WTC11 (cell line): ENCODE data around the gene NUB1. TPM values are rescaled to one million over a fixed set of nuclear protein-coding genes. Genes with fewer than 3 reads are reported as not detected.

Experiments used
- ATAC-seq: fragments of 200-7000 bp; cut with Tn5 transposase; 2 replicates; pipeline ENCODE4 v1.10.0; 2021; ENCODE audit warnings: mild to moderate bottlenecking, moderate library complexity
- CTCF ChIA-PET: fragments of 300-600 bp; sonication (Branson Sonifier 250); formaldehyde crosslinking; loops from one replicate; lab custom pipeline; 2021; ENCODE audit warnings: antibody characterized with exemption; lab: Charles Lee
- POLR2A ChIA-PET: fragments of 350-600 bp; sonication (Branson Sonifier 250); formaldehyde crosslinking; loops from one replicate; lab custom pipeline; 2021; ENCODE audit warnings: antibody characterized with exemption; lab: Charles Lee
- DNase-seq: peaks from one replicate; pipeline ENCODE4 v3.0.0; 2021; ENCODE audit warnings: low spot score
- H3K27ac Mint-ChIP-seq: 2 replicates; pipeline ENCODE4 v1.8.0; 2021; ENCODE audit warnings: mixed read lengths
- H3K27me3 Mint-ChIP-seq: 2 replicates; pipeline ENCODE4 v1.8.0; 2021; ENCODE audit warnings: low read depth, mild to moderate bottlenecking, moderate library complexity, mixed read lengths
- H3K36me3 Mint-ChIP-seq: 2 replicates; pipeline ENCODE4 v1.8.0; 2021; ENCODE audit warnings: mixed read lengths
- H3K4me1 Mint-ChIP-seq: 2 replicates; pipeline ENCODE4 v1.8.0; 2022; ENCODE audit warnings: mixed read lengths
- H3K4me3 Mint-ChIP-seq: 2 replicates; pipeline ENCODE4 v1.8.0; 2021; ENCODE audit warnings: mild to moderate bottlenecking, moderate library complexity, mixed read lengths
- H3K9me3 Mint-ChIP-seq: 2 replicates; pipeline ENCODE4 v1.8.0; 2021; ENCODE audit warnings: mixed read lengths
- FOXP1 ChIP-seq: sonication (generic); formaldehyde crosslinking; IDR thresholded peaks from 2 replicates; pipeline ENCODE4 v1.8.0; 2022; ENCODE audit warnings: missing genetic modification reagents, mild to moderate bottlenecking, moderate library complexity, borderline replicate concordance
- GABPB1 ChIP-seq: sonication (generic); formaldehyde crosslinking; IDR thresholded peaks from 2 replicates; pipeline ENCODE4 v1.8.1; 2023; ENCODE audit warnings: mild to moderate bottlenecking, missing genetic modification reagents
- GRHL2 ChIP-seq: fragments of 250-450 bp; sonication (Bioruptor Pico); IDR thresholded peaks from 2 replicates; pipeline ENCODE4 v1.8.0; 2022; ENCODE audit warnings: mild to moderate bottlenecking, moderate library complexity; ENCODE audit not compliant: insufficient replicate concordance, severe bottlenecking
- JAZF1 ChIP-seq: fragments of 250-450 bp; sonication (Bioruptor Pico); IDR thresholded peaks from 2 replicates; pipeline ENCODE4 v1.9.0; 2021; ENCODE audit warnings: moderate library complexity, mild to moderate bottlenecking, inconsistent platforms
- NR2C2 ChIP-seq: sonication (generic); formaldehyde crosslinking; IDR thresholded peaks from 2 replicates; pipeline ENCODE4 v1.8.0; 2022; ENCODE audit warnings: mild to moderate bottlenecking, missing genetic modification reagents
- TCF7 ChIP-seq: sonication (generic); formaldehyde crosslinking; IDR thresholded peaks from 2 replicates; pipeline ENCODE4 v1.8.0; 2022; ENCODE audit warnings: mild to moderate bottlenecking, low read depth, missing genetic modification reagents, moderate library complexity
- total RNA-seq: library from RNA; stranded (reverse); gene quantifications from 3 replicates; pipeline ENCODE4 v1.2.3, GENCODE V29; 2021
- TF ChIP-seq, protein P1 (sequence below): sonication (generic); formaldehyde crosslinking; IDR thresholded peaks from 2 replicates; pipeline ENCODE4 v1.8.0; 2022; ENCODE audit warnings: mild to moderate bottlenecking, missing genetic modification reagents
- TF ChIP-seq, protein P2 (sequence below): sonication (generic); formaldehyde crosslinking; conservative IDR thresholded peaks from 2 replicates; pipeline ENCODE4 v1.8.1; 2023; ENCODE audit warnings: mild to moderate bottlenecking, low read depth, missing genetic modification reagents, moderate library complexity
- TF ChIP-seq, protein P3 (sequence below): sonication (generic); formaldehyde crosslinking; IDR thresholded peaks from 2 replicates; pipeline ENCODE4 v1.8.0; 2022; ENCODE audit warnings: mild to moderate bottlenecking, missing genetic modification reagents
- TF ChIP-seq, protein P4 (sequence below): sonication (generic); formaldehyde crosslinking; IDR thresholded peaks from 2 replicates; pipeline ENCODE4 v1.8.0; 2022; ENCODE audit warnings: mild to moderate bottlenecking, missing genetic modification reagents

Gene NUB1
- total RNA-seq, 1 experiment from 2014 or later, result 38.3 TPM

DNA sequence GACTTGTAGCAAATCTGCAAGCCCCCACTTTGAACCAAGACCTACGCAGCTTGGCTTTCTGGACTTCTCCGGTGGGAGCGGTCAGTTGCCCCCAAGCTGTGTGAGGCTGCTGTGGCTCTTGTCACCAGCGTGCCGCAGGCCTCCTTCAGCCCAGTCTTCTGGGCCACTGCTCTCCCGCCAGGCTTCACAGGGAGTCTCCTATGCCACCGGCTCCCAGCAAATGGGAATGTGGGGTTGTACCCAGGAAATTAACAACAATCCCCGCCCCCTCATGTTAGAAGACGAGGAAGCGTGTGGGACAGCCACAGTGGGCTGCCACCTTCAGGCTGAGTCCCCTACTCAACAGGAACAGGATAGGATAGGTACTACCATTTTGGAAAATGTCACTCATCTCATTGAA is 64.0 kb downstream of the NUB1 start:
- ATAC-seq, result no peak
- no peak for DNase-seq
- no peak overlapping the region for H3K27ac Mint-ChIP-seq
- H3K9me3 Mint-ChIP-seq, result no peaks in the 10 kb centered on the region
- TF ChIP-seq NR2C2 (CRISPR knock-in tag), result no peak
- POLR2A ChIA-PET, result interaction anchor here (0.7 kb wide), 1 partner anchor 9 kb away, joined by 3 read pairs; no protein-coding TSS in a partner anchor
- H3K36me3 Mint-ChIP-seq, result no peaks in the 10 kb centered on the region
- CTCF ChIA-PET, result interaction anchor here (1.0 kb wide), 1 partner anchor 43 kb away, joined by 4 read pairs; no protein-coding TSS in a partner anchor
- peaks cover 28% of the 10 kb centered on the region for H3K4me1 Mint-ChIP-seq
- H3K27me3 Mint-ChIP-seq, result peaks cover 5% of the 10 kb centered on the region
- H3K4me3 Mint-ChIP-seq, result no peak overlapping the region

DNA sequence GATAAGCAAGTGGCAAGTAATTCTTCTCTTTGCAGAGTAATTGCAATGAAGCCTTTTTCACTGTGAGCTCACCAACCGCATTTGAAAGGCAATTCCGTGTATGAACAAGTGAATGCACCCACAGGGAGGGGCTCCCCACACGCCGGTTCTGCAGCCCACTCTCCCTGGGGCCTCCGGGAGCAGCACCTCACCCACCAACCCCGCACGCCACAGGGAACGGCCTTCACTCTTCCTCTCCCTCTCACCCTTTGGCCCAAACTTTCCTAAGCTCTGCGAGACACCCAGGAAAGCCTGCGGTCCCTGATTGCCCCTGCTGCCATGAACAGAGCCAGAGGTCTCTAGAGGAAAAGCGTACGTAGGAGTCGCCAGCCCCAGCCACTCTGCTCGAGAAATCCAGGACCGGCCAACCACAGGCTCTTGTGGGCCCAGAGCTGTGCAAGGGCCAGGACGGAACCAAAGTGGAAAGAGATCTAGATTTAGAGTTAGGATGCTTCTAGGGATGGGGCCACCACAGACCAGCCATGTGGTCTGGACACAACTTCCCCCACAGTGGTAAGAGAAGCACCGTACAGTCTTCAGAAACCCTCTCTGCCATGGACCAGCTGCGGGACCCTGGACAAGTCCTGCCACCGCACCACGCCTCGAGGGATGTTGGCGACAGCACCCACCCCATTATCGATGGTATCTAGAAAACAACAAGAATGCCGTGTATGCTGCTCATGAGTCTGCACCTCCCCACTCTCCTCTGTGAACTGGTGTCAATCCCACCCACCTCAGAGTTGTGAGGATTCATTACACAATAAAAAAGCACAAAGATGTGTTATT is 64.7 kb downstream of the NUB1 start:
- ChIA-PET POLR2A (interaction anchor here (0.6 kb wide), 1 partner anchor 25 kb away, joined by 3 read pairs; no protein-coding TSS in a partner anchor), CTCF (interaction anchor here (1.0 kb wide), 1 partner anchor 42 kb away, joined by 4 read pairs; no protein-coding TSS in a partner anchor)
- peaks cover 31% of the 10 kb centered on the region for H3K4me1 Mint-ChIP-seq
- TF ChIP-seq TCF7 (CRISPR knock-in tag) (no peak), JAZF1 (CRISPR knock-in tag) (no peak)
- no peak overlapping the region for H3K27ac Mint-ChIP-seq
- ATAC-seq (no peak), DNase-seq (no peak)
- H3K9me3 Mint-ChIP-seq, result no peaks in the 10 kb centered on the region
- peaks cover 11% of the 10 kb centered on the region for H3K27me3 Mint-ChIP-seq
- H3K4me3 Mint-ChIP-seq, result no peak overlapping the region
- H3K36me3 Mint-ChIP-seq, result no peaks in the 10 kb centered on the region

DNA sequence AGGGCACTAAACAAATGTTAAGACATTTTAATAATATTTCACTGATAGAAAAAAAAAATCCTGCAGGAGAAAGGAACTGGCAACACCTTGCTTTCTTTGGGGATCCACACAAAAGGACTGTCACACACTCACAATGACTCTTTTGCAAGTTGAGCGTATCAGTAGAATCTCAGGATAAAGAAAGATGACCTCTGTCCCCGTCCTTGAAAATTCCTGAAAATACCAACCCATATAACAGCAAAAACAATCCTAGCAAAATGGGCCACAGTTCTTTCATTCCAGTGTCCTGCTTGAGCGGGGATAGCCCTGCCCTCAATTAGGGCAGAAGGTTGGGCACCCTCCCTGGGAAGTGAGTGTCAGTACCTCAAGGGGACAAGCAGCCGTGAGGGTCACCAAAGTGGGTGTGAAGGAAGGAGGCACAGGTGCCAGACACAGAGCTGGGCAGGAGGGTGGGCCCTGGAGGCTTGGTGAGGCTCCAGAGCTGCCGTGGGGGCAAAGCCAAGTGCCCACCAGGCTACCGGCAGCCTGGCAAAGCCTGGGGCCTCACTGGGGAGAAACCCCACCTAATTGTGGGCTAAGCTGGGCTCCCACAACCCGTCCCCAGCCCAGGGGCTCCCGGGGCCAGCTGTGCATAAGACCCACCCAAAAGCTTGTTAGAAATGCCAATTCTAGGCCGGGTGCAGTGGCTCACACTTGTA is 65.4 kb downstream of the NUB1 start:
- H3K36me3 Mint-ChIP-seq, result no peaks in the 10 kb centered on the region
- no peak for DNase-seq
- no peak for ATAC-seq
- peaks cover 36% of the 10 kb centered on the region for H3K4me1 Mint-ChIP-seq
- H3K27ac Mint-ChIP-seq, result no peak overlapping the region
- peaks cover 19% of the 10 kb centered on the region for H3K27me3 Mint-ChIP-seq
- H3K4me3 Mint-ChIP-seq, result no peak overlapping the region
- no peaks in the 10 kb centered on the region for H3K9me3 Mint-ChIP-seq
- TF ChIP-seq GRHL2 (CRISPR knock-in tag), result no peak
- no peak for TF ChIP-seq TCF7 (CRISPR knock-in tag)
- TF ChIP-seq, protein P1, sequence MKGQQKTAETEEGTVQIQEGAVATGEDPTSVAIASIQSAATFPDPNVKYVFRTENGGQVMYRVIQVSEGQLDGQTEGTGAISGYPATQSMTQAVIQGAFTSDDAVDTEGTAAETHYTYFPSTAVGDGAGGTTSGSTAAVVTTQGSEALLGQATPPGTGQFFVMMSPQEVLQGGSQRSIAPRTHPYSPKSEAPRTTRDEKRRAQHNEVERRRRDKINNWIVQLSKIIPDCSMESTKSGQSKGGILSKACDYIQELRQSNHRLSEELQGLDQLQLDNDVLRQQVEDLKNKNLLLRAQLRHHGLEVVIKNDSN, result no peak
- no peak for TF ChIP-seq GABPB1 (CRISPR knock-in tag)
- no peak for TF ChIP-seq FOXP1
- TF ChIP-seq, protein P2, sequence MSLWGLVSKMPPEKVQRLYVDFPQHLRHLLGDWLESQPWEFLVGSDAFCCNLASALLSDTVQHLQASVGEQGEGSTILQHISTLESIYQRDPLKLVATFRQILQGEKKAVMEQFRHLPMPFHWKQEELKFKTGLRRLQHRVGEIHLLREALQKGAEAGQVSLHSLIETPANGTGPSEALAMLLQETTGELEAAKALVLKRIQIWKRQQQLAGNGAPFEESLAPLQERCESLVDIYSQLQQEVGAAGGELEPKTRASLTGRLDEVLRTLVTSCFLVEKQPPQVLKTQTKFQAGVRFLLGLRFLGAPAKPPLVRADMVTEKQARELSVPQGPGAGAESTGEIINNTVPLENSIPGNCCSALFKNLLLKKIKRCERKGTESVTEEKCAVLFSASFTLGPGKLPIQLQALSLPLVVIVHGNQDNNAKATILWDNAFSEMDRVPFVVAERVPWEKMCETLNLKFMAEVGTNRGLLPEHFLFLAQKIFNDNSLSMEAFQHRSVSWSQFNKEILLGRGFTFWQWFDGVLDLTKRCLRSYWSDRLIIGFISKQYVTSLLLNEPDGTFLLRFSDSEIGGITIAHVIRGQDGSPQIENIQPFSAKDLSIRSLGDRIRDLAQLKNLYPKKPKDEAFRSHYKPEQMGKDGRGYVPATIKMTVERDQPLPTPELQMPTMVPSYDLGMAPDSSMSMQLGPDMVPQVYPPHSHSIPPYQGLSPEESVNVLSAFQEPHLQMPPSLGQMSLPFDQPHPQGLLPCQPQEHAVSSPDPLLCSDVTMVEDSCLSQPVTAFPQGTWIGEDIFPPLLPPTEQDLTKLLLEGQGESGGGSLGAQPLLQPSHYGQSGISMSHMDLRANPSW (CRISPR knock-in tag), result no peak
- CTCF ChIA-PET, result no interaction called here
- POLR2A ChIA-PET, result no interaction called here

DNA sequence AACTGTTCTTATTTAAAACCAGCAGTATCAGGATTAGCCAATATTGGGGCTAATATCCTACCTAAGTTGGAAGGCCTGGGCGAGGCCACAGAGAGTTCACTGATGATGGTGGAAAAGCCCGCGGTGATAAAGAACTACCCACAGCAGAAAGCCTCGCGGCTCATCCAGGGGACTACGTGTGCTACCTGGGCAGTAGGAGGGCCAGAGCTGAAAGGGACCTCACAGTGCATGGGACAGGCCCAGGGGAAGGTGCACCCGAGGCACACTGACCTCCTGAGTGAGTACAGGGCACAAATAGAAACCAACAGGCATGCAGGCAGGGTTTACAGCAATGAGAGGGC is 66.9 kb downstream of the NUB1 start:
- CTCF ChIA-PET, result no interaction called here

More for the DNA sequence above, 66.9 kb downstream of the NUB1 start:
- no peak; the same call in 1 of the 2 replicates for ATAC-seq
- Mint-ChIP-seq H3K27ac (peak overlapping the region; percentile 22; the same call in 1 of the 2 replicates), H3K27me3 (peaks cover 33% of the 10 kb centered on the region), H3K4me1 (peaks cover 41% of the 10 kb centered on the region), H3K36me3 (no peaks in the 10 kb centered on the region), H3K9me3 (no peaks in the 10 kb centered on the region), H3K4me3 (peak overlapping the region; percentile 74)
- TF ChIP-seq, protein P3, sequence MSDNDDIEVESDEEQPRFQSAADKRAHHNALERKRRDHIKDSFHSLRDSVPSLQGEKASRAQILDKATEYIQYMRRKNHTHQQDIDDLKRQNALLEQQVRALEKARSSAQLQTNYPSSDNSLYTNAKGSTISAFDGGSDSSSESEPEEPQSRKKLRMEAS, result 0 out of 2 replicates have a peak, but pooled peaks have one; percentile 13
- TF ChIP-seq, protein P4, sequence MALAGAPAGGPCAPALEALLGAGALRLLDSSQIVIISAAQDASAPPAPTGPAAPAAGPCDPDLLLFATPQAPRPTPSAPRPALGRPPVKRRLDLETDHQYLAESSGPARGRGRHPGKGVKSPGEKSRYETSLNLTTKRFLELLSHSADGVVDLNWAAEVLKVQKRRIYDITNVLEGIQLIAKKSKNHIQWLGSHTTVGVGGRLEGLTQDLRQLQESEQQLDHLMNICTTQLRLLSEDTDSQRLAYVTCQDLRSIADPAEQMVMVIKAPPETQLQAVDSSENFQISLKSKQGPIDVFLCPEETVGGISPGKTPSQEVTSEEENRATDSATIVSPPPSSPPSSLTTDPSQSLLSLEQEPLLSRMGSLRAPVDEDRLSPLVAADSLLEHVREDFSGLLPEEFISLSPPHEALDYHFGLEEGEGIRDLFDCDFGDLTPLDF (CRISPR knock-in tag), result no peak
- POLR2A ChIA-PET, result no interaction called here
- no peak for DNase-seq
